Retina (tissue), 1 donor: Measurements from ENCODE around the gene CNTNAP2.
"Not testable (repeated sequence)": the region's sequence is repeated elsewhere in the genome, so short reads cannot be mapped to it uniquely, and the experiment has no call there.

ENCODE experiments used
- DNase-seq: peaks from one replicate; pipeline ENCODE4 v3.0.0-alpha.2; 2016

The CNTNAP2 gene

GRCh38 chr7:147595042-147595441 is 1478.4 kb downstream of the CNTNAP2 start:
- DNase-seq = no peak

DNA sequence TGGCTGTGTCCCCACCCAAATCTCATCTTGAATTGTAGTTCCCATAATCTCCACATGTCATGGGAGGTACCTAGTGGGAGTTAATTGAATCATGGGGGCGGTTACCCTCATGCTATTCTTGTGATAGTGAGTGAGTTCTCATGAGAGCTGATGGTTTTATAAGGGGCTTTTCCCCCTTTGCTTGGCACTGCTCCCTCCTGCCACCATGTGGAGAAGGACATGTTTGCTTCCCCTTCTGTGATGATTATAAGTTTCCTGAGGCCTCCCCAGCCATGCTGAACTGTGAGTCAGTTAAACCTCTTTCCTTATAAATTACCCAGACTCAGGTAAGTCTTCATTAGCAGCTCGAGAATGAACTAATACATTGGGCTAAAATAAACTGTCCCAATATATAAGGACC is 1482.1 kb downstream of the CNTNAP2 start:
- not testable (repeated sequence) for DNase-seq

DNA sequence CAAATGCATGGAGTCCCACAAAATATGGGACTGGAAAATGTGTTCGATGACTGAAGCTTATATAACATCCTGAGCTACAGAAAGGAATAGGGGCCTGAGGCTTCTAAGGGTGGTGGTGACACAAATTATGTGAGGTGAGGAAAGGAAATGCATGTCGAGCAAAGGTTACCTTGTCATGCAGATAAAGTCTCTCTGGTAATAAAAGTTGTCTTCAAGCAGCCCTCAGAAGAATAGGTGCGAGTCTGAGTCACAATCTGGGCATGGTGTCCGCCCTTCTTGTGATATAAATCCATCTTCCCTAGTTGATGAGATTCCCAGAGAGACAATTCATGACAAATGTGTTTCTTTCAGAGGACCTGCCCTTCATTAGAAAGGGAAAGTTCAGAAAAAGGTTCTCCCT is 1488.7 kb downstream of the CNTNAP2 start:
- DNase-seq = no peak

- DNase-seq = peak; percentile 16
Measured at GRCh38 chr7:147607157-147607800, 1490.7 kb downstream of the CNTNAP2 start.

- no peak for DNase-seq
Measured at GRCh38 chr7:147611431-147611830, 1494.8 kb downstream of the CNTNAP2 start.

DNA sequence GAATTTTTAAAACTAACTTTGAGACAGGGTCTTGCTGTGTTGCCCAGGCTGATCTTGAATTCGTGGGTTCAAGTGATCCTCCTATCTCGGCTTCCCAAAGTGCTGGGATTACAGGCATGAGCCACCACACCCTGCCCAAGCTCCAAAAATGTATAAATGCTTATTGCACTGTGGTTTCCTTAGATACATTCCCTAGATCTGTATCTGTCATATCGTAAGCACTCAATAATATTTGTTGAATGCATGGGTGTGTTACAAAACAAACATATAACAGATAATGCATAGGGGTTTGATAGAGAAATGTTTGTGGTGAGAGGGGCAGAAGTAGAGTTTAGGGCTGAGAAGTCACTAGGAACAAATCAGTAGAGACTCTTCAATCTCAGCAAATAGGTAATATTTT is 1518.7 kb downstream of the CNTNAP2 start:
- no peak for DNase-seq

- no peak for DNase-seq
Measured at GRCh38 chr7:147636553-147636952, 1520.0 kb downstream of the CNTNAP2 start.

GRCh38 chr7:147638566-147638965 is 1522.0 kb downstream of the CNTNAP2 start:
- DNase-seq = no peak

GRCh38 chr7:147639037-147639436 is 1522.4 kb downstream of the CNTNAP2 start:
- no peak for DNase-seq

GRCh38 chr7:147639751-147640150 is 1523.2 kb downstream of the CNTNAP2 start:
- DNase-seq = no peak

- DNase-seq = no peak
Measured at GRCh38 chr7:147640821-147641220, 1524.2 kb downstream of the CNTNAP2 start.

DNA sequence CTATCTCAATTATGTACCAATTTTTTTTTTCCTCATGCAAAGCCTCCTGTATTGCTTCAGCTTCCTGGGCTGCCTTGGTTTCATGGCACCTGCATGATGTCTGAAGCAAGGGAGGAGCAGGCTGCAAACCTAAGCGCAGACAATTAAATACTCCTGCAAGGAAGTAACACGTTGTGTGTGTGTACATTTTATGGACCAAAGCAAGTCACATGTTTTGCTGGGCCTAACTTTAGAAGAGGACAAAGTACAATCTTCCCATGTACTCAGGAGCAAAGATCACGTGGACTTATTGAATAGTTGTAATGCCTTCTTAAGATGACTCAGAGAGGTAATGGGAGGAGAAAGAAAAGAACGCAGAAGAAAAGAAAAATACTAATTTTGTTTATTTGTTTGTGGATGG is 1530.0 kb downstream of the CNTNAP2 start:
- DNase-seq = no peak

DNA sequence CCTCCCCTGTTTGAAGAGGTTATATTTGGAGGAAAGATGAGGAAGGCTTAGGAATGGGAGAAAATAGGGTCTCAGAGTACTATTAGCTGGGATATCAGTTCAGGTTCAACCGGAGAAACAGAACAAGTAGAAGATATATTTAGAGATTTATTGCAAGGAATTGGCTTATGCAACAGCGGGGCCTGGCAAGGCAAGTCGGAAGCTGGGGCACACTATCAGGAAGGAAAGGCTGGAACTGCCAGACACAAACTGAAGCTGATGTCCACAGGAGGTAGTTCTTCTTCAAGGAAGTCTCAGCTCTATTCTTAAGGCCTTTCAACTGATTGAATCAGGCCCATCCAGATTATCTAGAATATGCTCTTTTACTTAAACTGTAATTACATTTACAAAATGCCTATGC is 1534.4 kb downstream of the CNTNAP2 start:
- DNase-seq = no peak

- no peak for DNase-seq
Measured at GRCh38 chr7:147651601-147652000, 1535.0 kb downstream of the CNTNAP2 start.

DNA sequence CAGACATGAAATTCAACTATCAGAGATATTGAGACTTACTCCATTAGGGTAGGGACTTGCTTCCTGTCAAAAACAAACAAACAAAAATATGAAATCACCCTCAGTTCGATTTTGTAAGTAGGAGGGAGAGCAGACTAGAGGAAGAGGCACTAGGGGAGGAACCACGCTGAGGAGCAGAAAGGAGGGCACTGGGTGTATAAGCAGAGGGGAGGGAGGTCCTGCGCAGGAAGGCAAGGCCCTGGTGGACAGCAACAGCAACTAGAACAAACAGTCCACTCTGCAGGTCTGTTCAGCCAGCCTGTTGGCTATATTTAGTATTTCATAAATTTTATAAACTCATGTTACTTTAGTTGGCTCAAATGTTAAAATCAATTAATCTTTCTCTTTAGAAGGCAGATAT is 1536.9 kb downstream of the CNTNAP2 start:
- no peak for DNase-seq

GRCh38 chr7:147658392-147658967 is 1541.9 kb downstream of the CNTNAP2 start:
- no peak for DNase-seq

- DNase-seq = no peak
Measured at GRCh38 chr7:147659036-147659995, 1542.7 kb downstream of the CNTNAP2 start.

DNA sequence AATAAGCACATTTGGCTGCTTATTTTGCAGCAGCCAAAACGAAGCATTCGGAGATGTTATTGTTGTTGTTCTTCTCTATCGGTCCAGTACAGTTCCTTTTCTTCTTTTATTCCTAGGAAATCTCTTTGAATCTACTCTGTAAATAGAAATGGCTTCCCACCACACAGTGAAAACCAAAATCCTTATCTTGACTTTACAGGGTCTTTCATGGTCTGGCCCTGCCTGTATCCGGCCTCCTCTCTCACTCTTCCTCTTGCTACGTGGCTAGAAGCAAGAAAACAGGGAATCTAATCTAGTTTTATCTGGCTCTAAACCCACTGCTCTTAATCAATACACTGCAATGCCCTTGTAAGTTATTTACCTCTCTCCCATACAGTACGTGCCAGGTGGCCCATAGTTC is 1547.9 kb downstream of the CNTNAP2 start:
- DNase-seq = no peak

- no peak for DNase-seq
Measured at GRCh38 chr7:147670759-147671158, 1554.2 kb downstream of the CNTNAP2 start.

GRCh38 chr7:147674705-147675104 is 1558.1 kb downstream of the CNTNAP2 start:
- DNase-seq = no peak

GRCh38 chr7:147678943-147679342 is 1562.3 kb downstream of the CNTNAP2 start:
- no peak for DNase-seq

GRCh38 chr7:147681530-147681929 is 1564.9 kb downstream of the CNTNAP2 start:
- DNase-seq = no peak

- peak; percentile 45 for DNase-seq
Measured at GRCh38 chr7:147700702-147701101, 1584.1 kb downstream of the CNTNAP2 start.

GRCh38 chr7:147707926-147708325 is 1591.3 kb downstream of the CNTNAP2 start:
- DNase-seq = no peak
